Skeletal muscle tissue (tissue), 4 donors: Measurements from ENCODE around the gene ACSM2A. TPM values are rescaled to one million over a fixed set of nuclear protein-coding genes. Genes with fewer than 3 reads are reported as not detected.
"Not testable (repeated sequence)": the region's sequence is repeated elsewhere in the genome, so short reads cannot be mapped to it uniquely, and the experiment has no call there.

ENCODE experiments used
- H3K27ac ChIP-seq: one replicate; pipeline ENCODE4 v1.7.0; 2013; ENCODE audit warnings: mild to moderate bottlenecking, low read depth, low read length, inconsistent platforms
- H3K27me3 ChIP-seq, 3 donors: one replicate each; pipeline ENCODE4 v1.7.0; 2013; ENCODE audit warnings: low read length in 3 of 3; ENCODE audit not compliant: control insufficient read depth in 3 of 3, insufficient read depth in 3 of 3
- H3K36me3 ChIP-seq, 3 donors: one replicate each; pipeline ENCODE4 v1.7.0; 2013; ENCODE audit warnings: low read length in 3 of 3; ENCODE audit not compliant: control insufficient read depth in 3 of 3, insufficient read depth in 3 of 3
- H3K4me1 ChIP-seq, 3 donors: one replicate each; pipeline ENCODE4 v1.7.0; 2013; ENCODE audit warnings: low read length in 3 of 3, mild to moderate bottlenecking in 3 of 3; ENCODE audit not compliant: control insufficient read depth in 3 of 3, insufficient read depth in 3 of 3
- H3K4me3 ChIP-seq, 3 donors: one replicate each; pipeline ENCODE4 v1.7.0; 2013; ENCODE audit warnings: low read length in 3 of 3
- H3K9ac ChIP-seq, 3 donors: one replicate each; pipeline ENCODE4 v1.7.0; 2013; ENCODE audit warnings: low read length in 3 of 3, mild to moderate bottlenecking in 3 of 3, moderate library complexity in 2 of 3, low read depth in 1 of 3
- H3K9me3 ChIP-seq, 3 donors: one replicate each; pipeline ENCODE4 v1.7.0; 2013; ENCODE audit warnings: low read length in 3 of 3; ENCODE audit not compliant: control insufficient read depth in 3 of 3
- total RNA-seq: library from RNA; depleted of rRNA; stranded (reverse); fragments of >200 nt; gene quantifications from one replicate; pipeline ENCODE4 v1.2.3, GENCODE V29; 2014
- donor health status: Osteomylitis.

The ACSM2A gene
- total RNA-seq, 1 donor from 2014 or later: not detected

GRCh38 chr16:20485408-20485807 lies 34.1 kb downstream of the ACSM2A start:
- Histone ChIP-seq H3K27me3 (no peaks in the 10 kb centered on the region), H3K9me3 (no peaks in the 10 kb centered on the region), H3K36me3 (no peaks in the 10 kb centered on the region)

GRCh38 chr16:20490994-20491393 lies 39.7 kb downstream of the ACSM2A start:
- H3K9ac ChIP-seq, H3K36me3 ChIP-seq, H3K4me3 ChIP-seq, H3K4me1 ChIP-seq, H3K27me3 ChIP-seq, H3K27ac ChIP-seq, H3K9me3 ChIP-seq: not testable (repeated sequence)

More at GRCh38 chr16:20485408-20485807, 34.1 kb downstream of the ACSM2A start:
- Histone ChIP-seq H3K4me1 (no peaks in the 10 kb centered on the region), H3K9ac (no peak overlapping the region), H3K27ac (no peak overlapping the region), H3K4me3 (no peak overlapping the region)

- not testable (repeated sequence) for H3K9ac ChIP-seq, H3K4me3 ChIP-seq
Measured at GRCh38 chr16:20491448-20491847, 40.1 kb downstream of the ACSM2A start.

GRCh38 chr16:20504418-20504817 lies 53.1 kb downstream of the ACSM2A start:
- Histone ChIP-seq H3K4me1 (no peaks in the 10 kb centered on the region), H3K36me3 (no peaks in the 10 kb centered on the region), H3K27me3 (no peaks in the 10 kb centered on the region), H3K4me3 (no peak overlapping the region), H3K9ac (no peak overlapping the region), H3K9me3 (peaks cover 0 to 4% (median 3%) of the 10 kb centered on the region in 3 donors), H3K27ac (no peak overlapping the region)

More at GRCh38 chr16:20491448-20491847, 40.1 kb downstream of the ACSM2A start:
- H3K36me3 ChIP-seq, H3K4me1 ChIP-seq, H3K27me3 ChIP-seq, H3K27ac ChIP-seq, H3K9me3 ChIP-seq: not testable (repeated sequence)

GRCh38 chr16:20507280-20507679 lies 56.0 kb downstream of the ACSM2A start:
- Histone ChIP-seq H3K27me3 (no peaks in the 10 kb centered on the region), H3K9me3 (peaks cover 0 to 4% (median 3%) of the 10 kb centered on the region in 3 donors), H3K9ac (no peak overlapping the region), H3K4me3 (no peak overlapping the region), H3K27ac (no peak overlapping the region), H3K36me3 (no peaks in the 10 kb centered on the region), H3K4me1 (no peaks in the 10 kb centered on the region)

GRCh38 chr16:20510323-20510722 lies 59.0 kb downstream of the ACSM2A start:
- peaks cover 0 to 4% (median 3%) of the 10 kb centered on the region in 3 donors for H3K9me3 ChIP-seq
- H3K27ac ChIP-seq: no peak overlapping the region
- no peaks in the 10 kb centered on the region for H3K36me3 ChIP-seq
- H3K9ac ChIP-seq: no peak overlapping the region
- no peak overlapping the region for H3K4me3 ChIP-seq
- H3K27me3 ChIP-seq: no peaks in the 10 kb centered on the region
- no peaks in the 10 kb centered on the region for H3K4me1 ChIP-seq

GRCh38 chr16:20515688-20516090 lies 64.4 kb downstream of the ACSM2A start:
- Histone ChIP-seq H3K27ac (no peak overlapping the region), H3K27me3 (no peaks in the 10 kb centered on the region), H3K9me3 (no peaks in the 10 kb centered on the region), H3K9ac (no peak overlapping the region), H3K4me3 (no peak overlapping the region), H3K36me3 (no peaks in the 10 kb centered on the region), H3K4me1 (no peaks in the 10 kb centered on the region)

GRCh38 chr16:20517149-20517548 lies 65.8 kb downstream of the ACSM2A start:
- H3K27me3 ChIP-seq: no peaks in the 10 kb centered on the region
- H3K4me1 ChIP-seq: no peaks in the 10 kb centered on the region
- no peak overlapping the region for H3K27ac ChIP-seq
- H3K9ac ChIP-seq: no peak overlapping the region
- H3K9me3 ChIP-seq: no peaks in the 10 kb centered on the region
- no peaks in the 10 kb centered on the region for H3K36me3 ChIP-seq
- H3K4me3 ChIP-seq: no peak overlapping the region

- Histone ChIP-seq H3K4me3 (no peak overlapping the region), H3K36me3 (no peaks in the 10 kb centered on the region), H3K9ac (no peak overlapping the region), H3K4me1 (no peaks in the 10 kb centered on the region), H3K27me3 (no peaks in the 10 kb centered on the region), H3K27ac (no peak overlapping the region), H3K9me3 (no peaks in the 10 kb centered on the region)
Measured at GRCh38 chr16:20519231-20519630, 67.9 kb downstream of the ACSM2A start.

- H3K27me3 ChIP-seq: no peaks in the 10 kb centered on the region
- H3K4me3 ChIP-seq: no peak overlapping the region
- H3K9ac ChIP-seq: no peak overlapping the region
- H3K36me3 ChIP-seq: no peaks in the 10 kb centered on the region
- no peaks in the 10 kb centered on the region for H3K9me3 ChIP-seq
- no peaks in the 10 kb centered on the region for H3K4me1 ChIP-seq
- no peak overlapping the region for H3K27ac ChIP-seq
Measured at GRCh38 chr16:20520103-20520502, 68.8 kb downstream of the ACSM2A start.

GRCh38 chr16:20531795-20532194 lies 80.5 kb downstream of the ACSM2A start:
- not testable (repeated sequence) for H3K27me3 ChIP-seq, H3K27ac ChIP-seq, H3K36me3 ChIP-seq, H3K9ac ChIP-seq, H3K4me1 ChIP-seq, H3K4me3 ChIP-seq, H3K9me3 ChIP-seq
